Ascending aorta (tissue), 2 donors: ENCODE data around the gene UBB. TPM values are rescaled to one million over a fixed set of nuclear protein-coding genes. Genes with fewer than 3 reads are reported as not detected.
A peak's percentile ranks its signal among the peaks of the same experiment; 100 is the strongest.

Experiments used
- DNase-seq, 2 donors: peaks; one replicate each; pipeline ENCODE4 v3.0.0-alpha.2; 2019; ENCODE audit warnings: low spot score in 2 of 2
- H3K27ac ChIP-seq, 2 donors: fragments of 200-600 bp; sonication (generic); one replicate each; pipeline ENCODE4 v1.5.1; 2016 to 2017; ENCODE audit warnings: mild to moderate bottlenecking in 1 of 2
- H3K27me3 ChIP-seq: fragments of 200-600 bp; sonication (generic); one replicate; pipeline ENCODE4 v1.5.1; 2017
- H3K36me3 ChIP-seq, 2 donors: fragments of 200-600 bp; sonication (generic); one replicate each; pipeline ENCODE4 v1.5.1; 2016
- H3K4me1 ChIP-seq, 2 donors: fragments of 200-600 bp; sonication (generic); one replicate each; pipeline ENCODE4 v1.5.1; 2016 to 2017; ENCODE audit warnings: mild to moderate bottlenecking in 1 of 2
- H3K4me3 ChIP-seq, 2 donors: fragments of 200-600 bp; sonication (generic); one replicate each; pipeline ENCODE4 v1.5.1; 2016 to 2017; ENCODE audit warnings: mild to moderate bottlenecking in 1 of 2
- H3K9me3 ChIP-seq, 2 donors: fragments of 200-600 bp; sonication (generic); one replicate each; pipeline ENCODE4 v1.5.1; 2016
- intact Hi-C: fragments of 100-400 bp; cut with DNase I; formaldehyde crosslinking; loops from one replicate; pipeline ENCODE4 v1.15.1; 2023
- total RNA-seq: library from RNA; depleted of rRNA; stranded (reverse); fragments of >200 nt; gene quantifications from one replicate; pipeline ENCODE4 v1.1.0, GENCODE V29; 2016
- TF ChIP-seq, protein P1 (sequence below), 3 experiments: fragments of 200-600 bp in 2 of 3; fragments of 450-650 bp in 1 of 3; sonication (generic) in 2 of 3; IDR thresholded peaks; one replicate each; pipeline ENCODE4 v1.5.1; 2016 to 2019; ENCODE audit warnings: antibody characterized with exemption in 3 of 3, mild to moderate bottlenecking in 1 of 3, moderate library complexity in 1 of 3

UBB gene
- total RNA-seq, 1 donor from 2014 or later = 615 TPM

GRCh38 chr17:16361874-16362273 is 19.0 kb upstream of the UBB start:
- DNase-seq = no peak
- H3K9me3 ChIP-seq = no peaks in the 10 kb centered on the region
- no peaks in the 10 kb centered on the region for H3K36me3 ChIP-seq
- no peaks in the 10 kb centered on the region for H3K27me3 ChIP-seq
- intact Hi-C loops = no loop called here
- H3K4me1 ChIP-seq = no peaks in the 10 kb centered on the region
- no peak overlapping the region for H3K27ac ChIP-seq
- no peak overlapping the region for H3K4me3 ChIP-seq
- TF ChIP-seq, protein P1, sequence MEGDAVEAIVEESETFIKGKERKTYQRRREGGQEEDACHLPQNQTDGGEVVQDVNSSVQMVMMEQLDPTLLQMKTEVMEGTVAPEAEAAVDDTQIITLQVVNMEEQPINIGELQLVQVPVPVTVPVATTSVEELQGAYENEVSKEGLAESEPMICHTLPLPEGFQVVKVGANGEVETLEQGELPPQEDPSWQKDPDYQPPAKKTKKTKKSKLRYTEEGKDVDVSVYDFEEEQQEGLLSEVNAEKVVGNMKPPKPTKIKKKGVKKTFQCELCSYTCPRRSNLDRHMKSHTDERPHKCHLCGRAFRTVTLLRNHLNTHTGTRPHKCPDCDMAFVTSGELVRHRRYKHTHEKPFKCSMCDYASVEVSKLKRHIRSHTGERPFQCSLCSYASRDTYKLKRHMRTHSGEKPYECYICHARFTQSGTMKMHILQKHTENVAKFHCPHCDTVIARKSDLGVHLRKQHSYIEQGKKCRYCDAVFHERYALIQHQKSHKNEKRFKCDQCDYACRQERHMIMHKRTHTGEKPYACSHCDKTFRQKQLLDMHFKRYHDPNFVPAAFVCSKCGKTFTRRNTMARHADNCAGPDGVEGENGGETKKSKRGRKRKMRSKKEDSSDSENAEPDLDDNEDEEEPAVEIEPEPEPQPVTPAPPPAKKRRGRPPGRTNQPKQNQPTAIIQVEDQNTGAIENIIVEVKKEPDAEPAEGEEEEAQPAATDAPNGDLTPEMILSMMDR (IDR thresholded peaks at IDR 0.05) = no peak

DNA sequence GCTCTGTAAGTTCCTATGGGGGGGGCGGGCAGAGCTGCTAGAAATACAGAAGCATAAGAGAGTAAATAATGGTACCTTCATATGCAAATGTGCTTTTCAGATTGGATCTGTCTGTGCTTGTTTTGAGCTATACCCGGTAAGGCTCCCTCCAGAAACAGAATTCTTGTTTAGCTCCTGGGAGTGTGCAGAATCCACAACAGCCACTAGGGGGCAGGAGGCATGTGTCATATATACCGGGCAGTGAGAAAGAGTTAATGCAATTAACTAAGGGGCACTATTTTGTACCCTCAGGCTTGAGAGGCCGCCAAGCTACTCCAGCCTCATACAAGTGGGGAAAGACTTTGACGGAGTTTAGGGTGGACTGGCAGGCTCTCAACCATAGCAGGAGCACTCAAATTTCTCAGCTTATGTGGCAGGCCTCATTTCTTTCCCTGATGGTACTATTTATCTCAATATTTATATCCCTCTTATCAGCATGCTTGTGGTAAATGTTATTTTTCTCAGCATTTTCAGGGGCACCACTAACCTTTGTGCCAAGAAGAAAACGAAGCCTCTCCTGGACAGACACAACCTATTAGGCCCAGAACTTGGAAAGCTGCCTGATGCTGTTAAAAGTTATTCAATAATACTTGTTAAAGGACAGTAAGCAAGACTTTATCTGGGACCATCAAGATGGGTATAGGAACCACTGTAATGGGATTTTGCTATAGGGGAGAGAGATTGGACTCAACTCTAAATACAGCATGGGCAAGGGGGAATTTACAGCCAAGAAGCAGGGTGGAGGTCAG is 16.9 kb upstream of the UBB start:
- H3K4me3 ChIP-seq = no peak overlapping the region
- H3K27me3 ChIP-seq = no peaks in the 10 kb centered on the region
- H3K4me1 ChIP-seq = no peaks in the 10 kb centered on the region
- H3K9me3 ChIP-seq = no peaks in the 10 kb centered on the region
- H3K27ac ChIP-seq = peak overlapping the region; percentile 51 to 60
- H3K36me3 ChIP-seq = no peaks in the 10 kb centered on the region
- TF ChIP-seq, protein P1 (IDR thresholded peaks at IDR 0.05) = peak; percentile 79 to 94 (median 90)
- peak in 1 of 2 donors; percentile 90 for DNase-seq
- intact Hi-C loops = loop anchor here (2.0 kb wide), 1 partner anchor 157 kb away; no protein-coding TSS in a partner anchor

DNA sequence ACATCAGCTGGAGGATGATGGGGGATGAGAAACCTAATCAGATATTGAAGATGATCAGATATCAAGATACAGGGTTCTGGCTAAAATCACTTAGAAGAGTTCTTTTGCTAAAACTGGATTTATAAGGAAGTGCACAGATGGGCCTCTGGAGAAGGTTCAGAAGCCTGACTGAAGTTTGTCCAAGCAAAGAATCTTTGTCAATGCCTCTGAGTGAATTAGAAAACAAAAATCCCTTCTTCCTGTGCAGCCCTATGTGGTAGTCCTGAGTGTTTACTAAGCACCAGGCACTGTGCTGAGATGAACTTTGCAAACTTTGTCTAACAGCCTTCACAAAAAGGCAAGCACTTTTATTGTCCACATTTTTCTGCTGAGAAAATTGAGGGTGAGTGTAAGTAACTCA is 16.3 kb upstream of the UBB start:
- no peak for DNase-seq
- TF ChIP-seq, protein P1 (IDR thresholded peaks at IDR 0.05) = no peak
- Histone ChIP-seq H3K27ac (peak overlapping the region; percentile 51 to 60), H3K36me3 (no peaks in the 10 kb centered on the region), H3K4me3 (no peak overlapping the region), H3K27me3 (no peaks in the 10 kb centered on the region), H3K4me1 (no peaks in the 10 kb centered on the region), H3K9me3 (no peaks in the 10 kb centered on the region)
- intact Hi-C loops = loop anchor here (2.0 kb wide), 1 partner anchor 156 kb away; no protein-coding TSS in a partner anchor

- intact Hi-C loops = no loop called here
- TF ChIP-seq, protein P1 (IDR thresholded peaks at IDR 0.05) = no peak
- Histone ChIP-seq H3K4me3 (no peak overlapping the region), H3K4me1 (peaks cover 0 to 14% of the 10 kb centered on the region in 2 donors), H3K27me3 (no peaks in the 10 kb centered on the region), H3K9me3 (no peaks in the 10 kb centered on the region), H3K27ac (no peak overlapping the region), H3K36me3 (no peaks in the 10 kb centered on the region)
- no peak for DNase-seq
Observed at GRCh38 chr17:16371742-16372141, 9.1 kb upstream of the UBB start.

GRCh38 chr17:16374146-16374938 is 6.5 kb upstream of the UBB start:
- Histone ChIP-seq H3K36me3 (no peaks in the 10 kb centered on the region), H3K9me3 (no peaks in the 10 kb centered on the region), H3K27ac (peak overlapping the region; percentile 21 to 50), H3K4me1 (peaks cover 0 to 14% of the 10 kb centered on the region in 2 donors), H3K27me3 (no peaks in the 10 kb centered on the region), H3K4me3 (no peak overlapping the region)
- intact Hi-C loops = no loop called here
- TF ChIP-seq, protein P1 (IDR thresholded peaks at IDR 0.05) = no peak
- DNase-seq = peak in 1 of 2 donors; percentile 80
